Putamen (tissue), 1 donor: ENCODE data around the gene KDM2B.

ENCODE experiments used
- DNase-seq: peaks from one replicate; pipeline ENCODE4 v3.0.0-alpha.2; 2016; ENCODE audit warnings: low spot score

The KDM2B gene

GRCh38 chr12:121383601-121384021 is 197.2 kb downstream of the KDM2B start:
- no peak for DNase-seq

DNA sequence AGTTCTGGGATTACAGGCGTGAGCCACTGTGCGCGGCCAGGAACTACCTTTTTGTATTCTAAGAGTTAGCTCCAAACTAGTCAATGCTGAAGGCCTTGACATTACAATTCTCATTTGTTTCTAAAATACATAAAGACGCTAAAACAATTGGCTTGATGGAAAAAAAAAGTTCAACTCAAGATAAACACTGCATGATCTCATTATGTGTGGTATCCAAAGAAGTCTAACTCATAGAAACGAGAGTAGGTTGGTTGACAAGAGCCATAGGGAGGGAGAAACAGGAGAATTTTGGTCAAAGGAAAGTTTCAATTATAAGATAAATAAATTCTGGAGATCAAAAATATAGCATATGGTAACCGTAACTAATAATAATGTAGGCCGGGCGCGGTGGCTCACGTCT is 200.9 kb downstream of the KDM2B start:
- no peak for DNase-seq
